ENCODE measurements around the gene ZMIZ1. TPM values are rescaled to one million over a fixed set of nuclear protein-coding genes. Genes with fewer than 3 reads are reported as not detected.

The ZMIZ1 gene
- total and polyA plus RNA-seq, 2 donors, result 30.2 to 54.6 TPM

GRCh38 chr10:79292891-79293746 lies 224.4 kb downstream of the ZMIZ1 start:
- 75% methylated on average over 24 of the region's 24 CpGs for WGBS
- Histone ChIP-seq H3K4me3 (ENCODE audit: low read depth, low read length) (no peak overlapping the region), H3K27ac (ENCODE audit: low read depth) (peak overlapping the region; percentile 30), H3K36me3 (ENCODE audit: insufficient read depth) (no peaks in the 10 kb centered on the region), H3K4me1 (ENCODE audit: insufficient read depth) (no peaks in the 10 kb centered on the region)
- DNase-seq (ENCODE audit: extremely low spot score), result no peak

- H3K27ac ChIP-seq (ENCODE audit: low read depth), result no peak overlapping the region
These were observed 225.2 kb downstream of the ZMIZ1 start for GRCh38 chr10:79293841-79294581.

GRCh38 chr10:79295563-79295962 lies 226.8 kb downstream of the ZMIZ1 start:
- WGBS, result 77% methylated on average over 5 of the region's 5 CpGs
- no peak for DNase-seq (ENCODE audit: extremely low spot score)
- Histone ChIP-seq H3K36me3 (ENCODE audit: insufficient read depth) (no peaks in the 10 kb centered on the region), H3K4me3 (ENCODE audit: low read depth, low read length) (no peak overlapping the region), H3K27ac (ENCODE audit: low read depth) (no peak overlapping the region), H3K4me1 (ENCODE audit: insufficient read depth) (no peaks in the 10 kb centered on the region)

More at GRCh38 chr10:79293841-79294581, 225.2 kb downstream of the ZMIZ1 start:
- Histone ChIP-seq H3K4me3 (ENCODE audit: low read depth, low read length) (no peak overlapping the region), H3K36me3 (ENCODE audit: insufficient read depth) (no peaks in the 10 kb centered on the region), H3K4me1 (ENCODE audit: insufficient read depth) (no peaks in the 10 kb centered on the region)
- 79% methylated on average over 11 of the region's 11 CpGs for WGBS
- DNase-seq (ENCODE audit: extremely low spot score), result no peak

- no peak overlapping the region for H3K27ac ChIP-seq (ENCODE audit: low read depth)
- no peak for DNase-seq (ENCODE audit: extremely low spot score)
- 91% methylated on average over 14 of the region's 14 CpGs for WGBS
- no peaks in the 10 kb centered on the region for H3K4me1 ChIP-seq (ENCODE audit: insufficient read depth)
- H3K36me3 ChIP-seq (ENCODE audit: insufficient read depth), result peaks cover 5% of the 10 kb centered on the region
- no peak overlapping the region for H3K4me3 ChIP-seq (ENCODE audit: low read depth, low read length)
These were observed 227.7 kb downstream of the ZMIZ1 start for GRCh38 chr10:79296431-79296830.

- no peak for DNase-seq (ENCODE audit: extremely low spot score)
- H3K36me3 ChIP-seq (ENCODE audit: insufficient read depth), result peaks cover 9% of the 10 kb centered on the region
These were observed 229.9 kb downstream of the ZMIZ1 start for GRCh38 chr10:79298403-79299244.

DNA sequence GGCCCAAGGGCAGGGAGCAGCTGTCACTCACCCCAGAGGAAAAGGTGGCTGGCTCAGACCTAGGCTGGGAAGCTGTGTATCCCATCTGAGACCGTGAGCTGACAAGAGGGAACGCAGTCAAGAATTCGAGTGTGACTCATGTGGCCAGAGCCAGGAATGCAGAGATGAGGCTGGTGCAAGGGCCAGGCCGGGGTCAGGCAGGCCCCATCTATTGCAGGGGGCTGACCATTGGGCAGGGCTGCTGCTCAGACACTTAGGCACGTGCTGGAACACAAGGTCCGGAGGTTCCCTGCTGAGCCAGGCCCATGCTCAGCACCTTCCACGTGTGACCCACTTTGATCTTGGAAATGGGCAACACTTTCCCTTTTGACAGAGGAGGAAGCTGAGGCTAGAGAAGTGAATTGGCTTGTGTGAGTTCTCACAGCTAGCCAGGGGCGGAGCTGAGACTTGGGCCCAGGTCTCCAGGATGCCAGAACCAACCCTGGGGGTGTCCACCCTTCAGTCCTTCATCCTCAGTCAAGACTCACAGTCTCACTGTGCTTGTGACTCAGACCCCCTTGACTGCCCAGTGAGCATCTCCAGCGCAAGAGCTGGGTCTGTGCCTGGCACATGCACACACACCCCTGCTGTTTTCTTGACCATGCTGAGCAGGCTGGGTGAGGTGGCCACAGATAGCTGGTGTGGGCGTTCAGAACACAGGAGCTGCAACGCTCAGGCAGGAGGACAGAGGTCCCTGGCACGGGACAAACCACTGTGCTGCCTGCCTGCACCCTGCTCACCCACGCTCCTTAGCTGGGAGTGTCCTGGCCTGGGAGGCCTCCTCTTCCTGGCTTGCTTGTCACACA lies 230.9 kb downstream of the ZMIZ1 start:
- DNase-seq (ENCODE audit: extremely low spot score), result no peak
- Histone ChIP-seq H3K36me3 (ENCODE audit: insufficient read depth) (peaks cover 9% of the 10 kb centered on the region), H3K4me1 (ENCODE audit: insufficient read depth) (no peaks in the 10 kb centered on the region), H3K27ac (ENCODE audit: low read depth) (no peak overlapping the region), H3K4me3 (ENCODE audit: low read depth, low read length) (no peak overlapping the region)
- 78% methylated on average over 13 of the region's 13 CpGs for WGBS

More at GRCh38 chr10:79298403-79299244, 229.9 kb downstream of the ZMIZ1 start:
- 79% methylated on average over 27 of the region's 27 CpGs for WGBS
- H3K27ac ChIP-seq (ENCODE audit: low read depth), result no peak overlapping the region
- no peaks in the 10 kb centered on the region for H3K4me1 ChIP-seq (ENCODE audit: insufficient read depth)
- H3K4me3 ChIP-seq (ENCODE audit: low read depth, low read length), result no peak overlapping the region

DNA sequence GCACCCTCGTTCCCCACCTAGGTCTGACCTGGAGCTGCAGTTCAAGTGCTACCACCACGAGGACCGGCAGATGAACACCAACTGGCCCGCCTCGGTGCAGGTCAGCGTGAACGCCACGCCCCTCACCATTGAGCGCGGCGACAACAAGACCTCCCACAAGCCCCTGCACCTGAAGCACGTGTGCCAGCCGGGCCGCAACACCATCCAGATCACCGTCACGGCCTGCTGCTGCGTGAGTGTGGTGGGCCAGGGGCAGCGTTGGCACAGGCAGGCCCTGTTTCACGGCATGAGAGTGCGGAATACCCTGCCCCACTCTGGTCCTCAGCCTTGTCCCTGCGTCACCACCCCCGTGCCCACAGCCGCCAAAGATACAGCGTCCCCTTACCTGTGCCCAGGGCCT lies 231.9 kb downstream of the ZMIZ1 start:
- DNase-seq (ENCODE audit: extremely low spot score), result no peak
- H3K4me3 ChIP-seq (ENCODE audit: low read depth, low read length), result no peak overlapping the region
- 93% methylated on average over 24 of the region's 24 CpGs for WGBS
- H3K36me3 ChIP-seq (ENCODE audit: insufficient read depth), result peaks cover 9% of the 10 kb centered on the region
- no peak overlapping the region for H3K27ac ChIP-seq (ENCODE audit: low read depth)
- H3K4me1 ChIP-seq (ENCODE audit: insufficient read depth), result no peaks in the 10 kb centered on the region

GRCh38 chr10:79301754-79302530 lies 233.2 kb downstream of the ZMIZ1 start:
- Histone ChIP-seq H3K27ac (ENCODE audit: low read depth) (no peak overlapping the region), H3K36me3 (ENCODE audit: insufficient read depth) (peaks cover 9% of the 10 kb centered on the region), H3K4me3 (ENCODE audit: low read depth, low read length) (no peak overlapping the region), H3K4me1 (ENCODE audit: insufficient read depth) (no peaks in the 10 kb centered on the region)
- 87% methylated on average over 19 of the region's 19 CpGs for WGBS
- no peak for DNase-seq (ENCODE audit: extremely low spot score)

GRCh38 chr10:79303631-79304478 lies 235.1 kb downstream of the ZMIZ1 start:
- H3K4me3 ChIP-seq (ENCODE audit: low read depth, low read length), result no peak overlapping the region
- peaks cover 9% of the 10 kb centered on the region for H3K36me3 ChIP-seq (ENCODE audit: insufficient read depth)
- 83% methylated on average over 25 of the region's 25 CpGs for WGBS
- no peak for DNase-seq (ENCODE audit: extremely low spot score)
- no peak overlapping the region for H3K27ac ChIP-seq (ENCODE audit: low read depth)
- H3K4me1 ChIP-seq (ENCODE audit: insufficient read depth), result no peaks in the 10 kb centered on the region

DNA sequence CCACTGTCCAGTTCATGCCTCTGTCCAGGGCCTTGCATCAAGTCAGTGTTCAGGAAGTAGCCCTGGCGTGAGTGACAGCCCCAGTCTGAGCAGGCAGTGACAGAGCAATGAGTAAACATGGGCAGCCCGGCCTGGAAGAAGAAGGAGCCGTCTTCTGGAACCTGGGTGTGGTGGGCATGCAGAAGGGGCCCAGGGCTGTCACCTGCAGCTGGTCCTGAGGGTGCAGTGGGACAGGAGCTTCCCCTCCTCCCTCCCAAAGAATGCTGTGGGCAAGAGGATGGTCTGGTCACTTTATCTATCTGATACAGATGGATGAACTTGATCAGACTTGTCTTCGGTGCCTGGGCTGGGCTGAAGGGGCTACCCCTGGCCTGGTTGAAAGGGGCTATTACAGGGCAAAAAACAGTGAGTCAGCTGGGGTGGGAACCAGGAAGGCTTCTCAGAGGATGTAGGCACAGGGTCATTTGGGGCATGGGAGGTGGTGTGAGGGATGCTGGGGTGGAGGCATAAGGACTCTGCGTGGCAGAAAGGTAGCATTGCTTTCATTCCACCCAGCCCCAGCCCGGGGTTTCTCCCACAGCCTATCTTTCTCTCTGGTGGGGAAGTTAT lies 235.8 kb downstream of the ZMIZ1 start:
- H3K36me3 ChIP-seq (ENCODE audit: insufficient read depth), result peaks cover 9% of the 10 kb centered on the region

GRCh38 chr10:79305515-79305914 lies 236.7 kb downstream of the ZMIZ1 start:
- H3K36me3 ChIP-seq (ENCODE audit: insufficient read depth), result peaks cover 9% of the 10 kb centered on the region
- no peak overlapping the region for H3K4me3 ChIP-seq (ENCODE audit: low read depth, low read length)
- DNase-seq (ENCODE audit: extremely low spot score), result no peak

More for the DNA sequence above, 235.8 kb downstream of the ZMIZ1 start:
- Histone ChIP-seq H3K4me1 (ENCODE audit: insufficient read depth) (no peaks in the 10 kb centered on the region), H3K4me3 (ENCODE audit: low read depth, low read length) (no peak overlapping the region), H3K27ac (ENCODE audit: low read depth) (no peak overlapping the region)
- DNase-seq (ENCODE audit: extremely low spot score), result no peak
- WGBS, result 72% methylated on average over 6 of the region's 6 CpGs

More at GRCh38 chr10:79305515-79305914, 236.7 kb downstream of the ZMIZ1 start:
- no peaks in the 10 kb centered on the region for H3K4me1 ChIP-seq (ENCODE audit: insufficient read depth)
- no peak overlapping the region for H3K27ac ChIP-seq (ENCODE audit: low read depth)
- WGBS, result 80% methylated on average over 8 of the region's 8 CpGs
